Glutamatergic neuron (in vitro differentiated cells): ENCODE results near the gene MATCAP1. TPM values are rescaled to one million over a fixed set of nuclear protein-coding genes. Genes with fewer than 3 reads are reported as not detected.

Experiments
- DNase-seq: peaks from one replicate; pipeline ENCODE4 v3.0.0; 2022
- H3K27ac Mint-ChIP-seq: one replicate; pipeline ENCODE4 v1.8.0; 2020; ENCODE audit warnings: mild to moderate bottlenecking, mixed read lengths, inconsistent platforms; ENCODE audit not compliant: unreplicated experiment
- H3K27me3 Mint-ChIP-seq: one replicate; pipeline ENCODE4 v1.8.0; 2020; ENCODE audit warnings: mild to moderate bottlenecking, moderate library complexity, mixed read lengths, inconsistent platforms; ENCODE audit not compliant: unreplicated experiment
- H3K36me3 Mint-ChIP-seq: one replicate; pipeline ENCODE4 v1.8.0; 2020; ENCODE audit warnings: mild to moderate bottlenecking, mixed read lengths, inconsistent platforms; ENCODE audit not compliant: unreplicated experiment
- H3K4me1 Mint-ChIP-seq: one replicate; pipeline ENCODE4 v1.8.0; 2020; ENCODE audit warnings: mild to moderate bottlenecking, low read depth, mixed read lengths, inconsistent platforms; ENCODE audit not compliant: unreplicated experiment
- H3K4me3 Mint-ChIP-seq: one replicate; pipeline ENCODE4 v1.8.0; 2020; ENCODE audit warnings: mild to moderate bottlenecking, mixed read lengths, inconsistent platforms; ENCODE audit not compliant: unreplicated experiment
- H3K9me3 Mint-ChIP-seq: one replicate; pipeline ENCODE4 v1.8.0; 2020; ENCODE audit warnings: mild to moderate bottlenecking, moderate library complexity, mixed read lengths, inconsistent platforms; ENCODE audit not compliant: unreplicated experiment
- CTCF ChIP-seq: fragments of 200-600 bp; sonication (generic); IDR thresholded peaks from one replicate; pipeline ENCODE4 v1.5.0; 2021; ENCODE audit not compliant: partially characterized antibody, unreplicated experiment
- total RNA-seq: library from RNA; stranded (reverse); fragmentation: NEBNext Ultra II Directional; extraction: Animal tissue kit (Norgen Biotek cat#: 25700); gene quantifications from one replicate; pipeline ENCODE4 v1.2.1, GENCODE V29; 2021; ENCODE audit not compliant: unreplicated experiment

MATCAP1 gene
- total RNA-seq, 1 donor from 2014 or later: 197 TPM

- Mint-ChIP-seq H3K9me3 (peaks cover 3% of the 10 kb centered on the region), H3K4me3 (no peak overlapping the region), H3K27ac (no peak overlapping the region), H3K4me1 (peaks cover 3% of the 10 kb centered on the region), H3K36me3 (peaks cover 9% of the 10 kb centered on the region), H3K27me3 (peaks cover 24% of the 10 kb centered on the region)
- peak; percentile 60 for TF ChIP-seq CTCF
- peak; percentile 67 for DNase-seq
Measured at GRCh38 chr16:67150047-67150832, 33.5 kb downstream of the MATCAP1 start.

- H3K4me1 Mint-ChIP-seq: peaks cover 3% of the 10 kb centered on the region
- no peak for TF ChIP-seq CTCF
- DNase-seq: no peak
- H3K9me3 Mint-ChIP-seq: peaks cover 3% of the 10 kb centered on the region
- no peak overlapping the region for H3K4me3 Mint-ChIP-seq
- no peak overlapping the region for H3K27ac Mint-ChIP-seq
- peaks cover 24% of the 10 kb centered on the region for H3K27me3 Mint-ChIP-seq
- peaks cover 9% of the 10 kb centered on the region for H3K36me3 Mint-ChIP-seq
Measured at GRCh38 chr16:67149276-67150046, 34.3 kb downstream of the MATCAP1 start.

GRCh38 chr16:67148656-67149275, 35.0 kb downstream of the MATCAP1 start:
- H3K9me3 Mint-ChIP-seq: peaks cover 3% of the 10 kb centered on the region
- H3K4me3 Mint-ChIP-seq: peak overlapping the region; percentile 14
- H3K27me3 Mint-ChIP-seq: peaks cover 20% of the 10 kb centered on the region
- no peak for DNase-seq
- H3K36me3 Mint-ChIP-seq: peaks cover 9% of the 10 kb centered on the region
- TF ChIP-seq CTCF: no peak
- H3K4me1 Mint-ChIP-seq: peaks cover 3% of the 10 kb centered on the region
- H3K27ac Mint-ChIP-seq: no peak overlapping the region

GRCh38 chr16:67148221-67148620, 35.5 kb downstream of the MATCAP1 start:
- Mint-ChIP-seq H3K36me3 (peaks cover 9% of the 10 kb centered on the region), H3K4me3 (peak overlapping the region; percentile 14), H3K9me3 (peaks cover 3% of the 10 kb centered on the region), H3K4me1 (peaks cover 3% of the 10 kb centered on the region), H3K27ac (no peak overlapping the region), H3K27me3 (peaks cover 19% of the 10 kb centered on the region)
- TF ChIP-seq CTCF: no peak
- no peak for DNase-seq
